ENCODE measurements around the gene PRPF6. TPM values are rescaled to one million over a fixed set of nuclear protein-coding genes. Genes with fewer than 3 reads are reported as not detected.

The PRPF6 gene
- total and polyA plus RNA-seq, 2 donors (not counting 3 experiments of a cell fraction or from before 2014, with no cell fraction given), result 35.3 to 67.4 TPM

DNA sequence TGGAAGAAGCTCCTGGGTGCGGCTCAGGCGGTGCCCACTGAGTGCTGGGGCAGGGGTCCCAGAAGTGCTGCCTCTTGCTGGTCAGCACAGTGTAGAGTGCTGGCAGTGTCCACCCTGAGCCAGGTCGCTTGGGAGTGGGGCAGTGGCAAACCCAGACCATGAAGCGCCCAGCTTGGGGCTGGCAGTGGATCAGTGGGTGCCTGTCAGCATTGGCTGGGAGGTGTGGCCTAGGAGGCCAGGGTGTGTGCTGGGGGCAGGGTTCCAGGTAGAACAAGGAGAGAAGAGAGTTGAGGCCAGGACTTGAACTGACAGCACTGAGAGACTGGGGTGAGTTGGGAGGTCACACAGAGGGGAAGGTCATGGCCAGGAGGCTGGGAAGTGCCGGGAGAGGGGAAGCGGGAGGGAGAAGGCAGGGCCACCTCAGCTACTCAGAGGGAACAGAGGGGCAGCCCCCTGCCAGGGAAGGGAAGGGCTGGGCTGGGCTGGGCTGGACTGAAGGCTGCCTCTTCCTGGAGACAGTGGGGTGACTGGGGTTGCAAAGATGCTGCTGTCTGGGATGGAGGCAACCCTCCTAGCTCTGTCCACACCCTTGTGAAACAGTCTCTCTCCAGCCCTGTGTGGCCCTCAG is 86.2 kb downstream of the PRPF6 start:
- POLR2A ChIA-PET, result no interaction called here

GRCh38 chr20:64067733-64068307 is 86.9 kb downstream of the PRPF6 start:
- Histone ChIP-seq H3K27ac (ENCODE audit: insufficient read depth, low read depth, low read length) (no peak overlapping the region), H3K9ac (replicated peaks; ENCODE audit: extremely low read depth, insufficient read depth, low read length) (no peak overlapping the region), H3K27me3 (ENCODE audit: control insufficient read depth in 2 of 2, insufficient read depth in 2 of 2, low read length in 2 of 2) (no peaks in the 10 kb centered on the region), H3K36me3 (ENCODE audit: control insufficient read depth in 2 of 2, extremely low read depth in 1 of 2, insufficient read depth in 2 of 2, low read length in 2 of 2) (peaks cover 0 to 8% of the 10 kb centered on the region in 2 experiments), H2AFZ (ENCODE audit: low read depth, low read length) (no peak overlapping the region), H4K20me1 (replicated peaks; ENCODE audit: control insufficient read depth, extremely low read depth, insufficient read depth, low read length) (no peaks in the 10 kb centered on the region), H3K79me2 (ENCODE audit: control insufficient read depth, insufficient read depth, low read length) (peaks cover 6% of the 10 kb centered on the region), H3K4me1 (ENCODE audit: control insufficient read depth, extremely low read depth, insufficient read depth, low read length) (peaks cover 11% of the 10 kb centered on the region), H3K4me2 (ENCODE audit: insufficient read depth, low read length) (no peak overlapping the region), H3K9me3 (replicated peaks; ENCODE audit: control insufficient read depth, insufficient read depth, low read length) (no peaks in the 10 kb centered on the region), H3K9me1 (replicated peaks; ENCODE audit: control insufficient read depth, extremely low read depth, insufficient read depth, low read length) (no peaks in the 10 kb centered on the region), H3K4me3 (replicated peaks in 1 of 3; ENCODE audit: insufficient read depth in 1 of 3, low read depth in 1 of 3, low read length in 3 of 3) (no peak overlapping the region)
- intact Hi-C loops (cut with micrococcal nuclease) (loop anchor here (10.0 kb wide), 1 partner anchor 57 kb away; no protein-coding TSS in a partner anchor), dilution Hi-C loops (cut with MboI; ENCODE audit: extremely low pct_ligation_motif_present, low sequenced_read_pairs) (no loop called here)
- TF ChIP-seq, protein P1, sequence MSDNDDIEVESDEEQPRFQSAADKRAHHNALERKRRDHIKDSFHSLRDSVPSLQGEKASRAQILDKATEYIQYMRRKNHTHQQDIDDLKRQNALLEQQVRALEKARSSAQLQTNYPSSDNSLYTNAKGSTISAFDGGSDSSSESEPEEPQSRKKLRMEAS (IDR thresholded peaks at IDR 0.05; ENCODE audit: insufficient read depth, insufficient read length), result no peak
- TF ChIP-seq JUN (IDR thresholded peaks at IDR 0.05; ENCODE audit: borderline replicate concordance, insufficient read depth, insufficient read length, low read depth) (no peak), POLR2A (IDR thresholded peaks at IDR 0.05; ENCODE audit: low read depth, low read length) (no peak), MYC (IDR thresholded peaks at IDR 0.05; ENCODE audit: low read depth, low read length) (no peak), GATA2 (IDR thresholded peaks at IDR 0.05; ENCODE audit: insufficient read depth, insufficient read length, low read depth, low read length) (no peak), EZH2 (IDR thresholded peaks at IDR 0.05; ENCODE audit: borderline replicate concordance, low read depth, low read length, severe bottlenecking) (no peak), POLR2AphosphoS5 (IDR thresholded peaks at IDR 0.05; ENCODE audit: insufficient read depth, low read depth, low read length) (no peak), FOS (IDR thresholded peaks at IDR 0.05; ENCODE audit: borderline replicate concordance, insufficient read depth, low read length) (no peak)
- TF ChIP-seq, protein P2, sequence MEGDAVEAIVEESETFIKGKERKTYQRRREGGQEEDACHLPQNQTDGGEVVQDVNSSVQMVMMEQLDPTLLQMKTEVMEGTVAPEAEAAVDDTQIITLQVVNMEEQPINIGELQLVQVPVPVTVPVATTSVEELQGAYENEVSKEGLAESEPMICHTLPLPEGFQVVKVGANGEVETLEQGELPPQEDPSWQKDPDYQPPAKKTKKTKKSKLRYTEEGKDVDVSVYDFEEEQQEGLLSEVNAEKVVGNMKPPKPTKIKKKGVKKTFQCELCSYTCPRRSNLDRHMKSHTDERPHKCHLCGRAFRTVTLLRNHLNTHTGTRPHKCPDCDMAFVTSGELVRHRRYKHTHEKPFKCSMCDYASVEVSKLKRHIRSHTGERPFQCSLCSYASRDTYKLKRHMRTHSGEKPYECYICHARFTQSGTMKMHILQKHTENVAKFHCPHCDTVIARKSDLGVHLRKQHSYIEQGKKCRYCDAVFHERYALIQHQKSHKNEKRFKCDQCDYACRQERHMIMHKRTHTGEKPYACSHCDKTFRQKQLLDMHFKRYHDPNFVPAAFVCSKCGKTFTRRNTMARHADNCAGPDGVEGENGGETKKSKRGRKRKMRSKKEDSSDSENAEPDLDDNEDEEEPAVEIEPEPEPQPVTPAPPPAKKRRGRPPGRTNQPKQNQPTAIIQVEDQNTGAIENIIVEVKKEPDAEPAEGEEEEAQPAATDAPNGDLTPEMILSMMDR (IDR thresholded peaks at IDR 0.05; ENCODE audit: extremely low read depth in 1 of 2, insufficient read depth in 1 of 2, low read depth in 1 of 2, low read length in 2 of 2), result no peak
- BruUV-seq (replicated peaks), result no TSS peak
- FAIRE-seq (no peak), DNase-seq (ENCODE audit: low read depth, low spot score) (no peak)
- POLR2A ChIA-PET, result no interaction called here
- CTCF ChIA-PET, result interaction anchor here (2.2 to 2.3 kb wide), 2 partner anchors 29 to 530 kb away, joined by 5 to 21 read pairs; no protein-coding TSS in a partner anchor

More for the DNA sequence above, 86.2 kb downstream of the PRPF6 start:
- Histone ChIP-seq H3K27me3 (ENCODE audit: control insufficient read depth in 2 of 2, insufficient read depth in 2 of 2, low read length in 2 of 2) (no peaks in the 10 kb centered on the region), H3K9ac (replicated peaks; ENCODE audit: extremely low read depth, insufficient read depth, low read length) (no peak overlapping the region), H3K4me1 (ENCODE audit: control insufficient read depth, extremely low read depth, insufficient read depth, low read length) (peaks cover 17% of the 10 kb centered on the region), H4K20me1 (replicated peaks; ENCODE audit: control insufficient read depth, extremely low read depth, insufficient read depth, low read length) (no peaks in the 10 kb centered on the region), H3K4me3 (replicated peaks in 1 of 3; ENCODE audit: insufficient read depth in 1 of 3, low read depth in 1 of 3, low read length in 3 of 3) (no peak overlapping the region), H2AFZ (ENCODE audit: low read depth, low read length) (no peak overlapping the region), H3K4me2 (ENCODE audit: insufficient read depth, low read length) (no peak overlapping the region), H3K27ac (ENCODE audit: insufficient read depth, low read depth, low read length) (no peak overlapping the region), H3K36me3 (ENCODE audit: control insufficient read depth in 2 of 2, extremely low read depth in 1 of 2, insufficient read depth in 2 of 2, low read length in 2 of 2) (peaks cover 0 to 2% of the 10 kb centered on the region in 2 experiments), H3K9me3 (replicated peaks; ENCODE audit: control insufficient read depth, insufficient read depth, low read length) (no peaks in the 10 kb centered on the region), H3K9me1 (replicated peaks; ENCODE audit: control insufficient read depth, extremely low read depth, insufficient read depth, low read length) (no peaks in the 10 kb centered on the region), H3K79me2 (ENCODE audit: control insufficient read depth, insufficient read depth, low read length) (peaks cover 6% of the 10 kb centered on the region)
- DNase-seq (ENCODE audit: low read depth, low spot score) (no peak), FAIRE-seq (no peak)
- no TSS peak for BruUV-seq (replicated peaks)
- TF ChIP-seq, protein P1 (IDR thresholded peaks at IDR 0.05; ENCODE audit: insufficient read depth, insufficient read length), result no peak
- no peak for TF ChIP-seq MYC (IDR thresholded peaks at IDR 0.05; ENCODE audit: low read depth, low read length)
- TF ChIP-seq EZH2 (IDR thresholded peaks at IDR 0.05; ENCODE audit: borderline replicate concordance, low read depth, low read length, severe bottlenecking), result no peak
- no peak for TF ChIP-seq POLR2A (IDR thresholded peaks at IDR 0.05; ENCODE audit: low read depth, low read length)
- no peak for TF ChIP-seq JUN (IDR thresholded peaks at IDR 0.05; ENCODE audit: borderline replicate concordance, insufficient read depth, insufficient read length, low read depth)
- dilution Hi-C loops (cut with MboI; ENCODE audit: extremely low pct_ligation_motif_present, low sequenced_read_pairs) (no loop called here), intact Hi-C loops (cut with micrococcal nuclease) (loop anchor here (10.0 kb wide), 1 partner anchor 58 kb away; no protein-coding TSS in a partner anchor)
- CTCF ChIA-PET, result interaction anchor here (0.8 to 1.4 kb wide), 2 partner anchors 16 to 28 kb away, joined by 3 to 5 read pairs; no protein-coding TSS in a partner anchor
